Measurements from ENCODE around the gene EPHX1.
"Not testable (repeated sequence)": the region's sequence is repeated elsewhere in the genome, so short reads cannot be mapped to it uniquely, and the experiment has no call there.

GRCh38 chr1:225796097-225796496, 13.8 kb upstream of the EPHX1 start:
- TF ChIP-seq, protein P1, sequence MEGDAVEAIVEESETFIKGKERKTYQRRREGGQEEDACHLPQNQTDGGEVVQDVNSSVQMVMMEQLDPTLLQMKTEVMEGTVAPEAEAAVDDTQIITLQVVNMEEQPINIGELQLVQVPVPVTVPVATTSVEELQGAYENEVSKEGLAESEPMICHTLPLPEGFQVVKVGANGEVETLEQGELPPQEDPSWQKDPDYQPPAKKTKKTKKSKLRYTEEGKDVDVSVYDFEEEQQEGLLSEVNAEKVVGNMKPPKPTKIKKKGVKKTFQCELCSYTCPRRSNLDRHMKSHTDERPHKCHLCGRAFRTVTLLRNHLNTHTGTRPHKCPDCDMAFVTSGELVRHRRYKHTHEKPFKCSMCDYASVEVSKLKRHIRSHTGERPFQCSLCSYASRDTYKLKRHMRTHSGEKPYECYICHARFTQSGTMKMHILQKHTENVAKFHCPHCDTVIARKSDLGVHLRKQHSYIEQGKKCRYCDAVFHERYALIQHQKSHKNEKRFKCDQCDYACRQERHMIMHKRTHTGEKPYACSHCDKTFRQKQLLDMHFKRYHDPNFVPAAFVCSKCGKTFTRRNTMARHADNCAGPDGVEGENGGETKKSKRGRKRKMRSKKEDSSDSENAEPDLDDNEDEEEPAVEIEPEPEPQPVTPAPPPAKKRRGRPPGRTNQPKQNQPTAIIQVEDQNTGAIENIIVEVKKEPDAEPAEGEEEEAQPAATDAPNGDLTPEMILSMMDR (IDR thresholded peaks at IDR 0.05; ENCODE audit: low read depth, low read length): not testable (repeated sequence)
- not testable (repeated sequence) for TF ChIP-seq EZH2phosphoT487 (IDR thresholded peaks at IDR 0.05; ENCODE audit: low read depth)

All from OCI-LY3 (cell line).